HepG2 (cell line): ENCODE results near the gene IFT52. TPM values are rescaled to one million over a fixed set of nuclear protein-coding genes. Genes with fewer than 3 reads are reported as not detected.

ENCODE experiments used
- KIAA2018 ChIP-seq: sonication (generic); formaldehyde crosslinking; IDR thresholded peaks from 2 replicates; pipeline ENCODE4 v1.5.0; 2020; ENCODE audit warnings: mild to moderate bottlenecking, missing genetic modification reagents, borderline replicate concordance
- MLXIP ChIP-seq: sonication (generic); formaldehyde crosslinking; IDR thresholded peaks from 2 replicates; pipeline ENCODE4 v1.9.0; 2021; ENCODE audit warnings: missing genetic modification reagents, borderline replicate concordance
- NR0B2 ChIP-seq: sonication (generic); formaldehyde crosslinking; IDR thresholded peaks from 2 replicates; pipeline ENCODE4 v1.4.0; 2020; ENCODE audit warnings: mild to moderate bottlenecking, missing genetic modification reagents
- SOX13 ChIP-seq, 3 experiments: fragments of 450-650 bp in 1 of 3; sonication (generic) in 1 of 3; formaldehyde crosslinking in 1 of 3; IDR thresholded peaks in 2 of 3; conservative IDR thresholded peaks in 1 of 3; 2 replicates each; pipeline versions ENCODE4 v1.5.0 to v1.6.1; 2016 to 2020; ENCODE audit warnings: antibody characterized with exemption in 1 of 3, mild to moderate bottlenecking in 1 of 3, missing compliant biosample characterization in 1 of 3, missing genetic modification reagents in 1 of 3, moderate library complexity in 1 of 3
- ZBTB49 ChIP-seq: sonication (generic); formaldehyde crosslinking; IDR thresholded peaks from 2 replicates; pipeline ENCODE4 v1.4.0; 2020; ENCODE audit warnings: missing genetic modification reagents, borderline replicate concordance
- ZBTB8A ChIP-seq: sonication (generic); formaldehyde crosslinking; IDR thresholded peaks from 2 replicates; pipeline ENCODE4 v1.4.0; 2020; ENCODE audit warnings: mild to moderate bottlenecking, low read depth, missing genetic modification reagents, borderline replicate concordance
- ZNF160 ChIP-seq: sonication (generic); formaldehyde crosslinking; IDR thresholded peaks from 2 replicates; pipeline ENCODE4 v1.8.0; 2022; ENCODE audit warnings: mild to moderate bottlenecking, inconsistent platforms, missing genetic modification reagents
- ZNF256 ChIP-seq: sonication (generic); formaldehyde crosslinking; conservative IDR thresholded peaks from 2 replicates; pipeline ENCODE4 v1.4.0; 2020; ENCODE audit warnings: missing genetic modification reagents
- ZNF549 ChIP-seq: sonication (generic); formaldehyde crosslinking; IDR thresholded peaks from 2 replicates; pipeline ENCODE4 v1.5.0; 2020; ENCODE audit warnings: missing genetic modification reagents
- ZNF572 ChIP-seq: sonication (generic); formaldehyde crosslinking; IDR thresholded peaks from 2 replicates; pipeline ENCODE4 v1.5.1; 2020; ENCODE audit warnings: mild to moderate bottlenecking, missing genetic modification reagents
- ZNF709 ChIP-seq: sonication (generic); formaldehyde crosslinking; IDR thresholded peaks from 2 replicates; pipeline ENCODE4 v1.5.0; 2020; ENCODE audit warnings: mild to moderate bottlenecking, missing genetic modification reagents
- polyA plus RNA-seq, 8 experiments: library from polyadenylated mRNA; depleted of rRNA in 3 of 8; stranded (reverse) in 7 of 8; unstranded in 1 of 8; fragments of >200 nt; fragmentation: Illumina TruSeq in 4 of 8; extraction: Trizol in 4 of 8; gene quantifications; 2 replicates each; pipeline versions ENCODE4 v1.2.1 to v1.2.3, GENCODE V29; 2011 to 2016; ENCODE audit warnings: low read depth in 4 of 8, missing spikeins in 1 of 8, mixed read lengths in 1 of 8; ENCODE audit not compliant: insufficient read depth in 1 of 8
- total RNA-seq, 5 experiments: library from RNA; depleted of rRNA; stranded (reverse); fragments of >200 nt; fragmentation: Illumina TruSeq; extraction: Trizol; gene quantifications; 2 replicates each; pipeline ENCODE4 v1.2.3, GENCODE V29; 2016; ENCODE audit warnings: low read depth in 1 of 5

Gene IFT52
- total and polyA plus RNA-seq, 2 of the 13 experiments (the other 11 are each of a cell fraction or from before 2014, with no cell fraction given), result 48.0 to 64.0 TPM

GRCh38 chr20:43590392-43591303 lies at the start of gene IFT52 (continued):
- 0 out of 2 replicates have a peak, but pooled peaks have one; percentile 67 for TF ChIP-seq KIAA2018 (CRISPR knock-in tag)
- TF ChIP-seq ZNF572 (CRISPR knock-in tag), result peak; percentile 90; the same call in 1 of the 2 replicates
- peak; percentile 80; the same call in 1 of the 2 replicates for TF ChIP-seq NR0B2 (CRISPR knock-in tag)
- TF ChIP-seq ZNF709 (CRISPR knock-in tag), result peak; percentile 45; the same call in 1 of the 2 replicates
- TF ChIP-seq ZBTB8A (CRISPR knock-in tag), result peak; percentile 95; the same call in 1 of the 2 replicates
- no peak for TF ChIP-seq SOX13 (IDR thresholded peaks at IDR 0.05)
- no peak; a peak in 1 of 4 replicates for TF ChIP-seq SOX13 (CRISPR knock-in tag; conservative IDR thresholded peaks at IDR 0.05 in 1 of 2, IDR thresholded peaks at IDR 0.05 in 1 of 2)
- no peak for TF ChIP-seq ZNF549 (CRISPR knock-in tag)
- no peak; the same call in 1 of the 2 replicates for TF ChIP-seq ZNF160 (CRISPR knock-in tag)
- TF ChIP-seq ZNF256 (CRISPR knock-in tag), result peak; percentile 67
- 0 out of 2 replicates have a peak, but pooled peaks have one; percentile 55 for TF ChIP-seq ZBTB49 (CRISPR knock-in tag)
- TF ChIP-seq MLXIP (CRISPR knock-in tag), result peak; percentile 20; the same call in 1 of the 2 replicates
